MM.1S (cell line): ENCODE measurements around the gene SENP1.

Experiments
- DNase-seq: peaks from one replicate; pipeline ENCODE4 v3.0.0-alpha.2; 2015
- H2AFZ ChIP-seq: fragments of 300-600 bp; sonication (generic); 2 replicates; pipeline ENCODE4 v1.6.0; 2016; ENCODE audit warnings: antibody characterized with exemption, low read length
- H3F3A ChIP-seq: fragments of 300-600 bp; sonication (generic); 2 replicates; pipeline ENCODE4 v1.6.1; 2016; ENCODE audit warnings: mild to moderate bottlenecking, antibody characterized with exemption, low read length, moderate library complexity, mixed read lengths; ENCODE audit not compliant: insufficient read depth
- H3K27ac ChIP-seq: fragments of 300-600 bp; sonication (generic); 2 replicates; pipeline ENCODE4 v1.5.1; 2016; ENCODE audit warnings: mild to moderate bottlenecking, low read length
- H3K27me3 ChIP-seq: fragments of 300-600 bp; sonication (generic); replicated peaks from 2 replicates; pipeline ENCODE4 v1.6.0; 2016; ENCODE audit warnings: low read length; ENCODE audit not compliant: insufficient read depth
- H3K36me3 ChIP-seq: fragments of 300-600 bp; sonication (generic); replicated peaks from 2 replicates; pipeline ENCODE4 v1.6.1; 2016; ENCODE audit warnings: mild to moderate bottlenecking, low read length, mixed read lengths; ENCODE audit not compliant: insufficient read depth
- H3K4me1 ChIP-seq: fragments of 300-600 bp; sonication (generic); 2 replicates; pipeline ENCODE4 v1.6.1; 2016; ENCODE audit warnings: low read length, mixed read lengths
- H3K4me2 ChIP-seq: fragments of 300-600 bp; sonication (generic); 2 replicates; pipeline ENCODE4 v1.6.0; 2016; ENCODE audit warnings: low read depth, low read length
- H3K4me3 ChIP-seq: fragments of 300-600 bp; sonication (generic); 2 replicates; pipeline ENCODE4 v1.5.1; 2016; ENCODE audit warnings: low read length, mixed read lengths
- H3K79me2 ChIP-seq: fragments of 300-600 bp; sonication (generic); 2 replicates; pipeline ENCODE4 v1.6.1; 2016; ENCODE audit warnings: mixed run types, low read length, mixed read lengths
- H3K9ac ChIP-seq: fragments of 300-600 bp; sonication (generic); 2 replicates; pipeline ENCODE4 v1.6.1; 2016; ENCODE audit warnings: low read length, mixed read lengths
- H3K9me2 ChIP-seq: fragments of 300-600 bp; sonication (generic); replicated peaks from 2 replicates; pipeline ENCODE4 v1.6.1; 2016; ENCODE audit warnings: mild to moderate bottlenecking, low read length, mixed read lengths; ENCODE audit not compliant: insufficient read depth
- H3K9me3 ChIP-seq: fragments of 300-600 bp; sonication (generic); replicated peaks from 2 replicates; pipeline ENCODE4 v1.6.1; 2016; ENCODE audit warnings: mild to moderate bottlenecking, low read length, mixed read lengths; ENCODE audit not compliant: insufficient read depth
- H4K20me1 ChIP-seq: fragments of 300-600 bp; sonication (generic); 2 replicates; pipeline ENCODE4 v1.6.1; 2016; ENCODE audit warnings: mild to moderate bottlenecking, low read length, moderate library complexity, mixed read lengths; ENCODE audit not compliant: insufficient read depth
- CTCF ChIP-seq: fragments of 300-600 bp; sonication (generic); IDR thresholded peaks from 2 replicates; pipeline ENCODE4 v1.5.1; 2016; ENCODE audit warnings: antibody characterized with exemption, low read length, mixed read lengths
- EZH2 ChIP-seq: fragments of 300-600 bp; sonication (generic); optimal IDR thresholded peaks from 2 replicates; pipeline ENCODE3; 2017; ENCODE audit warnings: low read depth, mild to moderate bottlenecking, antibody characterized with exemption, low read length, mixed read lengths
- EZH2phosphoT487 ChIP-seq: fragments of 300-600 bp; sonication (generic); IDR thresholded peaks from 2 replicates; pipeline ENCODE4 v1.6.1; 2018; ENCODE audit warnings: antibody characterized with exemption, low read length

Gene SENP1

GRCh38 chr12:48105867-48106680 lies at the start of gene SENP1:
Gene SENP1, minus strand, starts transcription at chr12:48106079. Its CDS starts 4,607 bp downstream, at chr12:48101472.
- Histone ChIP-seq H3K9me2 (no peaks in the 10 kb centered on the region), H3K4me3 (peak within 1 kb of the TSS; percentile 87), H3K9ac (peak within 1 kb of the TSS; percentile 93), H3K9me3 (no peaks in the 10 kb centered on the region), H3K79me2 (peaks cover 47% of the 10 kb centered on the region), H3K4me2 (peak within 1 kb of the TSS; percentile 80), H3K36me3 (no peaks in the 10 kb centered on the region), H4K20me1 (no peaks in the 10 kb centered on the region), H2AFZ (peak within 1 kb of the TSS; percentile 91), H3K4me1 (peaks cover 18% of the 10 kb centered on the region), H3K27me3 (no peaks in the 10 kb centered on the region), H3F3A (peaks cover 11% of the 10 kb centered on the region), H3K27ac (peak within 1 kb of the TSS; percentile 99)
- DNase-seq, result peak; percentile 85
- TF ChIP-seq CTCF, result peak; percentile 4; the same call in 1 of the 2 replicates
- no peak for TF ChIP-seq EZH2phosphoT487

DNA sequence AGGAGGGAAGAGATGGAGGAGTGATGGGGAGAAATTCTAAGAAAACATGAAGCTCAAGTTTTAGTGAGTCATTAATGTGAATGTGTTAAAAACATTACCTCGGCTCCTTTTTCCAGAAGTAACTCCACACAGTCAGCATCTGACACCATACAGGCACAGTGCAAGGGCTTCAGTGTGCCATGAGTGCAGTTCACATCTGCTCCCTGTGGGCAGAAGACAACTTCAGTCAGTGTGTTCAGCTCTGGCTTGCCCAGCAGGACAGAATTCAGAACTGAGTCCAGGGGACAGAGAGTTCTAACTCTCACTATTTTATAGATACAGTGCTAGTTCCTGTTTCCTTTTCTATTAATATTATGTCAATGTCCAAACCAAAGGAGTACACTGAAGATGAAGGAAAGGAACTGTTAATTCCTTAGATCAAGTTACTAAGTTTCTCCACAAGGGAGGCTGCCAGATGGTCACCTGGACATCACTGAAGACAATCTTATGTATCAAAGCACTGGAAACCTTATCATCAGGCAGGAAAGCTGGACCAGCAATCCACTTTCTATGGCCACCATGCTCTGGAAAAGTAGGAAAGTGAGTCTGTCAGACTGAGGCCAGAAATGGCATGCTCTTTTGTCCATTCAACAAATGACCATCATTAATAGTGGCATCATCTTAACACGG lies 45.4 kb upstream of the SENP1 start:
- DNase-seq, result no peak
- no peaks in the 10 kb centered on the region for H3K9me3 ChIP-seq
- no peak overlapping the region for H3K27ac ChIP-seq
- H3K9me2 ChIP-seq, result no peaks in the 10 kb centered on the region
- TF ChIP-seq EZH2phosphoT487, result no peak
- no peak for TF ChIP-seq CTCF
- no peak for TF ChIP-seq EZH2
- no peaks in the 10 kb centered on the region for H3F3A ChIP-seq
- H3K4me2 ChIP-seq, result no peak overlapping the region
- no peaks in the 10 kb centered on the region for H3K4me1 ChIP-seq
- H3K79me2 ChIP-seq, result peaks cover 28% of the 10 kb centered on the region
- no peak overlapping the region for H2AFZ ChIP-seq
- no peak overlapping the region for H3K4me3 ChIP-seq
- no peaks in the 10 kb centered on the region for H4K20me1 ChIP-seq
- no peak overlapping the region for H3K9ac ChIP-seq
- H3K27me3 ChIP-seq, result no peaks in the 10 kb centered on the region
- H3K36me3 ChIP-seq, result no peaks in the 10 kb centered on the region; the same call in 1 of the 2 replicates

- DNase-seq, result no peak
- peaks cover 17% of the 10 kb centered on the region; the same call in 1 of the 2 replicates for H3K36me3 ChIP-seq
- no peak overlapping the region for H3K9ac ChIP-seq
- H3K79me2 ChIP-seq, result no peaks in the 10 kb centered on the region
- no peak overlapping the region for H3K4me2 ChIP-seq
- no peak overlapping the region for H2AFZ ChIP-seq
- H3K4me1 ChIP-seq, result no peaks in the 10 kb centered on the region
- TF ChIP-seq EZH2phosphoT487 (no peak), EZH2 (no peak), CTCF (no peak)
- H4K20me1 ChIP-seq, result no peaks in the 10 kb centered on the region
- no peak overlapping the region for H3K4me3 ChIP-seq
- no peak overlapping the region for H3K27ac ChIP-seq
- no peaks in the 10 kb centered on the region for H3F3A ChIP-seq
- no peaks in the 10 kb centered on the region for H3K9me3 ChIP-seq
- no peaks in the 10 kb centered on the region for H3K27me3 ChIP-seq
- H3K9me2 ChIP-seq, result no peaks in the 10 kb centered on the region
These were observed 40.1 kb upstream of the SENP1 start for GRCh38 chr12:48145981-48146380.
